Measurements from ENCODE around the gene HIPK2.

HIPK2 gene

DNA sequence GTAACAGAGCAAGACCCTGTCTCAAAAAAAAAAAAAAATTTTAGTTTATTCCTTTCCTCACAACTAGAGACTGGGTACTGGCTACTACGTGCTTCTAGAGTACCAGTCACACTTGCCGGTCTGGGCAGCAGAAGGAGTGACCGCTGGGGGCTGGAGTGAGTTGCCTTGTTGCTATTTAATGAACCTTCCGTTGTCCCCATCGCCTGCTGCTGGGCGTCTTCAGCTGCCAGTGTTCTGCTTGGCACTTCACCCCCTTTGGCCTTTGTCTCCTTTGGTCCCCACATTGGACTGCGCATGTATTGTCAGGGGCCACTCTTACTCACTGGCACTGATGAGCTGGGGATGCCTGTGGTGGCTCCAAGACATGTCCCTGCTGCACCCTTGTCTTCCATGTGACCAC is 143.7 kb downstream of the HIPK2 start:
- Histone ChIP-seq H3K27me3 (replicated peaks) (no peaks in the 10 kb centered on the region), H3K36me3 (replicated peaks) (peaks cover 21% of the 10 kb centered on the region), H3K4me3 (ENCODE audit: low read depth, low read length) (no peak overlapping the region), H3K27ac (no peak overlapping the region)
- in situ Hi-C loops (cut with HindIII; ENCODE audit: low pct_ligation_motif_present, low sequenced_read_pairs): no loop called here
- no peak for DNase-seq
- TF ChIP-seq, protein P1, sequence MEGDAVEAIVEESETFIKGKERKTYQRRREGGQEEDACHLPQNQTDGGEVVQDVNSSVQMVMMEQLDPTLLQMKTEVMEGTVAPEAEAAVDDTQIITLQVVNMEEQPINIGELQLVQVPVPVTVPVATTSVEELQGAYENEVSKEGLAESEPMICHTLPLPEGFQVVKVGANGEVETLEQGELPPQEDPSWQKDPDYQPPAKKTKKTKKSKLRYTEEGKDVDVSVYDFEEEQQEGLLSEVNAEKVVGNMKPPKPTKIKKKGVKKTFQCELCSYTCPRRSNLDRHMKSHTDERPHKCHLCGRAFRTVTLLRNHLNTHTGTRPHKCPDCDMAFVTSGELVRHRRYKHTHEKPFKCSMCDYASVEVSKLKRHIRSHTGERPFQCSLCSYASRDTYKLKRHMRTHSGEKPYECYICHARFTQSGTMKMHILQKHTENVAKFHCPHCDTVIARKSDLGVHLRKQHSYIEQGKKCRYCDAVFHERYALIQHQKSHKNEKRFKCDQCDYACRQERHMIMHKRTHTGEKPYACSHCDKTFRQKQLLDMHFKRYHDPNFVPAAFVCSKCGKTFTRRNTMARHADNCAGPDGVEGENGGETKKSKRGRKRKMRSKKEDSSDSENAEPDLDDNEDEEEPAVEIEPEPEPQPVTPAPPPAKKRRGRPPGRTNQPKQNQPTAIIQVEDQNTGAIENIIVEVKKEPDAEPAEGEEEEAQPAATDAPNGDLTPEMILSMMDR (IDR thresholded peaks at IDR 0.05; ENCODE audit: low read depth, low read length, missing control alignments): no peak

DNA sequence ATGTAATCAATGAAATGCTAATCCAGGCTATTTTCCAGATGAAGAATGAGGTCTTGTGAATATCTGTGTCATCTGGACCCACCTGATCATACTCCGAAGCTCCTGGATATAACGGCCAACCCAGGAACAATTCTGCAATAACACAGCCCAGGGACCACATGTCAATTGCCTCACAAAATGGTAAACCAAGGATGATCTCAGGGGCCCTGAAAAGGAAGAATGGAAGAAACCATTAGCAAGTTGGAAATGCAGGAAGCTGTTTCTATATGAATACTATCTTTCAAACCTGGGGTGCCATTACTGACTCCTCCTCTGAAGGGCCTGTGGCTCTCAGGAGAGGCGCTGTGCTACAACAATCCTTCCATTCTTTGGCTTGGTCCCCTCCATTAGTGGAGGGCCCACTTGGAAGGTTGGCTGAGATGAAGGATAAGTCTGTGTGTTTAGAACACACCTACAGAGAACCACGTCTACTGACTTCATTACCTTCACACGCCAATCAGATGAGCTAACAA is 146.2 kb downstream of the HIPK2 start:
- Histone ChIP-seq H3K36me3 (replicated peaks) (peaks cover 46% of the 10 kb centered on the region), H3K27me3 (replicated peaks) (no peaks in the 10 kb centered on the region), H3K27ac (no peak overlapping the region), H3K4me3 (ENCODE audit: low read depth, low read length) (no peak overlapping the region)
- no peak for DNase-seq
- TF ChIP-seq, protein P1 (IDR thresholded peaks at IDR 0.05; ENCODE audit: low read depth, low read length, missing control alignments): no peak
- in situ Hi-C loops (cut with HindIII; ENCODE audit: low pct_ligation_motif_present, low sequenced_read_pairs): no loop called here

DNA sequence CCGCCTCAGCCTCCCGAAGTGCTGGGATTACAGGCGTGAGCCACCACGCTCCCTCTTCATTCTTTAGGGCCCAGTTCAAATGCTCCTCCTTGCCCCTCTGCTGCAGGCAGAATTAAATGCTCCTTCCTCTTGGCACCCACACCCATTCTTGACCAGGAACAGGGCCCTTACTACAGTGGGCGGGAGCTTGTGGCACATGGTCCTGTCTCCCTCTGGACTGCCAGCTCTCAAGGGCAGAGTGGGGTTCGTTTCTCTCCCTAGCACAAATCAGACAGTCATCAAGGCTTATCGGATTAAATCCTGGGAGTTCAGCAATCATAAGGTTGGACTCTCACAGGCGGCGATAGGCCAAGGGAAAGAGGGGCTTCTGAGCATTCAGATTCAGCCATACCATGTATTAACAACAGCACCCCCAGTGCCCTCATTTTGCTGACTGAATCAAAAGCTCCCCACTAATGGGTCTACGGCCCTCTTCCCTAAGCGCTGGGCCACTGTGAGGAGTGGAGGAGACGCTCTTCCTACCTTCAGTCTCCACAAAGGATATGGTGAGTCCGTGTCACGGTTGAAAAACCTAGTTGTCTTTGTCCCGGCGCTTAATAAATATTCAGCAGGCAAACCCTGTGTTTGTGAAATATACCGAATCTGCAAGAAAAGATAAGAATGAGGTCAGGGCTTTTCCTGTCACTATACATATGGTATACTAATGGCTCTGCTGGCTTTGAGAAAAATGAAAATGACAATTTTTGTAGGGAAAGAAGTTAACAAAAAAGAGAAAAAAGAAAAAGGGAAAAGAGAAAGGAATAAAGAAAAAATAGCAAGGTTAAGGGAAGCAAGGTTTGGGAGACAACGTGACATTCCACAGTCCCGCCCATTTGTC is 146.9 kb downstream of the HIPK2 start:
- Histone ChIP-seq H3K27ac (no peak overlapping the region), H3K4me3 (ENCODE audit: low read depth, low read length) (no peak overlapping the region), H3K27me3 (replicated peaks) (no peaks in the 10 kb centered on the region), H3K36me3 (replicated peaks) (peaks cover 53% of the 10 kb centered on the region)
- TF ChIP-seq, protein P1 (IDR thresholded peaks at IDR 0.05; ENCODE audit: low read depth, low read length, missing control alignments): no peak
- no peak for DNase-seq
- in situ Hi-C loops (cut with HindIII; ENCODE audit: low pct_ligation_motif_present, low sequenced_read_pairs): no loop called here

DNA sequence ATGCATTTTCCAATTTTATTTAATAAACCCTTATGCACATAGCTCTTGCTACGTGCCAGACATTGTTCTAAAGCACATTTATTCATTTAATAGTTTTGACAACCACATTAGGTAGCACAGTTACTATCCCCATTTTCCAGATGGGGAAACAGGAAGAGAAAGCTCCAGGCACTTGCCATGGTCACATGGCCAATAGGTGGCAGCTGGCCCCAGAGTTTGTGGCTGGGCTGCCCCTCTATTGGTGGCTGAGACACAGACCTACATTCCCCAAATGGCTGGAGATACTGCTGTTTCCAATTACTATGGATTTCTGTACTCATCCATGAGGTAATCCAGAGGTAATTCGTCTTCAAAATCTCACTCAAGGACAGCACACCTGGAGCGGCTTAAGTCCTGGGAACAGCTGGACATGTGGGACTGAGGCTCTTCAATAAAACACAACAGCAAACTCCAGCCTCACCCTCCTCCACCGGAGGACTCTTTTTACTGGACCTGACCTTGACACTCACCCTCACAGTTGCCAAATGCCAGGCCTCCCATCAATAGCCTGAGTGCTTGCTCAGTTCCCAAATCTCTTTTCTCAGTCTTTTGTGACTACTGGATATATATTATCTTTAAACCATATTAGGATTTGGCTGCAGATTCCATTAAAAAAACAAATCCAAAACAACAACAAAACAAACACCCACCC is 148.3 kb downstream of the HIPK2 start:
- no peak overlapping the region for H3K27ac ChIP-seq
- H3K4me3 ChIP-seq (ENCODE audit: low read depth, low read length): no peak overlapping the region

DNA sequence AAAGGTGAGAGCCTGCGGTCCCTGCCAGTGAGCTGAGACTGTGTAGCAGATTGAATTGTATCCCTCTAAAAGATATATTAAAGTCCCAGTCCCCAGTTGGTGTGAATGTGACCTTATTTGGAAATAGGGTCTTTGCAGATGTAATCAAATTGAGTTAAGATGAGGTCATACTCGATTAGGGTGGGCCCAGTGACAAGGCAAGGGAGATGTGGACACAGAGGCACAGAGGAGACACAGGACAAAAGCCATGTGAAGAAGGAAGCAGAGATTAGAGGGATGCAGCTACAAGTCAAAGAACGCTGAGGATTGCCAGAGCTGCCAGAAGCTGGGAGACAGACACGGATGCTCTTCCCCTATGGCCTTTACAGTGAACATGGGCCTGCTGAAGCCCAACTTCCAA is 150.0 kb downstream of the HIPK2 start:
- H3K27ac ChIP-seq: no peak overlapping the region
- no peak for DNase-seq
- TF ChIP-seq, protein P1 (IDR thresholded peaks at IDR 0.05; ENCODE audit: low read depth, low read length, missing control alignments): no peak
- no peak overlapping the region for H3K4me3 ChIP-seq (ENCODE audit: low read depth, low read length)
- H3K27me3 ChIP-seq (replicated peaks): no peaks in the 10 kb centered on the region
- in situ Hi-C loops (cut with HindIII; ENCODE audit: low pct_ligation_motif_present, low sequenced_read_pairs): no loop called here
- peaks cover 73% of the 10 kb centered on the region for H3K36me3 ChIP-seq (replicated peaks)

More for the DNA sequence above, 148.3 kb downstream of the HIPK2 start:
- Histone ChIP-seq H3K27me3 (replicated peaks) (no peaks in the 10 kb centered on the region), H3K36me3 (replicated peaks) (peaks cover 64% of the 10 kb centered on the region)
- in situ Hi-C loops (cut with HindIII; ENCODE audit: low pct_ligation_motif_present, low sequenced_read_pairs): no loop called here
- TF ChIP-seq, protein P1 (IDR thresholded peaks at IDR 0.05; ENCODE audit: low read depth, low read length, missing control alignments): no peak
- DNase-seq: no peak
